A673 (cell line): ENCODE data around the gene PXDN. TPM values are rescaled to one million over a fixed set of nuclear protein-coding genes. Genes with fewer than 3 reads are reported as not detected.
"Not testable (repeated sequence)": the region's sequence is repeated elsewhere in the genome, so short reads cannot be mapped to it uniquely, and the experiment has no call there.

ENCODE experiments used
- BruUV-seq: library from RNA; stranded (reverse); fragments of 400-500 nt; replicated peaks from 2 replicates; lab custom pipeline; 2021; lab: Mats Ljungman, UMichigan
- CTCF ChIA-PET: fragments of 300-600 bp; sonication (Branson Sonifier 250); formaldehyde crosslinking; loops from one replicate; lab custom pipeline; 2022; ENCODE audit warnings: antibody characterized with exemption; lab: Charles Lee
- POLR2A ChIA-PET: fragments of 300-600 bp; sonication (Branson Sonifier 250); formaldehyde crosslinking; loops from one replicate; lab custom pipeline; 2022; ENCODE audit warnings: antibody characterized with exemption; ENCODE audit not compliant: low non-redundant PET; lab: Charles Lee
- DNase-seq: peaks from one replicate; pipeline ENCODE4 v3.0.0-alpha.2; 2015; ENCODE audit warnings: low spot score
- H3K27ac ChIP-seq: fragments of 200-600 bp; sonication (generic); 2 replicates; pipeline ENCODE4 v1.5.1; 2016; ENCODE audit warnings: mixed run types, low read depth, mild to moderate bottlenecking, mixed read lengths, antibody characterized with exemption, low read length; ENCODE audit not compliant: poor library complexity, severe bottlenecking
- H3K27me3 ChIP-seq: fragments of 200-600 bp; sonication (generic); replicated peaks from 2 replicates; pipeline ENCODE4 v1.6.1; 2017; ENCODE audit warnings: mixed run types, low read depth, mild to moderate bottlenecking, mixed read lengths, antibody characterized with exemption, low read length; ENCODE audit not compliant: insufficient read depth, poor library complexity
- H3K36me3 ChIP-seq: fragments of 200-600 bp; sonication (generic); 2 replicates; pipeline ENCODE4 v1.6.1; 2016; ENCODE audit warnings: mixed run types, mild to moderate bottlenecking, mixed read lengths, antibody characterized with exemption, low read length; ENCODE audit not compliant: insufficient read depth, poor library complexity, severe bottlenecking
- H3K4me1 ChIP-seq: fragments of 200-600 bp; sonication (generic); 2 replicates; pipeline ENCODE4 v1.6.1; 2017; ENCODE audit warnings: mixed run types, mild to moderate bottlenecking, mixed read lengths, antibody characterized with exemption, low read length; ENCODE audit not compliant: insufficient read depth, poor library complexity, severe bottlenecking
- H3K4me3 ChIP-seq: fragments of 200-600 bp; sonication (generic); 2 replicates; pipeline ENCODE4 v1.5.1; 2016; ENCODE audit warnings: low read depth, mixed run types, mild to moderate bottlenecking, mixed read lengths, low read length; ENCODE audit not compliant: poor library complexity, severe bottlenecking
- H3K9me3 ChIP-seq: fragments of 200-600 bp; sonication (generic); 2 replicates; pipeline ENCODE4 v1.6.1; 2016; ENCODE audit warnings: mixed run types, low read depth, mild to moderate bottlenecking, mixed read lengths, antibody characterized with exemption, low read length; ENCODE audit not compliant: poor library complexity, severe bottlenecking
- EZH2 ChIP-seq: fragments of 200-600 bp; sonication (generic); IDR thresholded peaks from 2 replicates; pipeline ENCODE4 v1.6.1; 2017; ENCODE audit warnings: borderline replicate concordance, low read depth, mild to moderate bottlenecking, mixed read lengths, antibody characterized with exemption, low read length; ENCODE audit not compliant: poor library complexity, severe bottlenecking
- intact Hi-C: fragments of 100-400 bp; cut with micrococcal nuclease; formaldehyde crosslinking; loops from one replicate; pipeline ENCODE4 v1.10.0; 2022; ENCODE audit not compliant: unreplicated experiment
- total RNA-seq: library from RNA; stranded (reverse); gene quantifications from 2 replicates; pipeline ENCODE4 v1.2.3, GENCODE V29; 2021
- TF ChIP-seq, protein P1 (sequence below): fragments of 300-800, 200-600 bp; sonication (generic); conservative IDR thresholded peaks from 2 replicates; pipeline ENCODE4 v1.5.1; 2017; ENCODE audit warnings: low read depth, mild to moderate bottlenecking, antibody characterized with exemption, low read length, moderate library complexity, mixed read lengths

Gene PXDN
- total RNA-seq, 1 experiment from 2014 or later: 162 TPM

GRCh38 chr2:1718339-1719220, 25.7 kb downstream of the PXDN start:
- H3K27ac ChIP-seq: no peak overlapping the region
- POLR2A ChIA-PET: no interaction called here
- H3K36me3 ChIP-seq: no peaks in the 10 kb centered on the region
- DNase-seq: no peak
- H3K27me3 ChIP-seq: no peaks in the 10 kb centered on the region
- intact Hi-C loops: no loop called here
- no TSS peak for BruUV-seq
- no peak for TF ChIP-seq EZH2
- TF ChIP-seq, protein P1, sequence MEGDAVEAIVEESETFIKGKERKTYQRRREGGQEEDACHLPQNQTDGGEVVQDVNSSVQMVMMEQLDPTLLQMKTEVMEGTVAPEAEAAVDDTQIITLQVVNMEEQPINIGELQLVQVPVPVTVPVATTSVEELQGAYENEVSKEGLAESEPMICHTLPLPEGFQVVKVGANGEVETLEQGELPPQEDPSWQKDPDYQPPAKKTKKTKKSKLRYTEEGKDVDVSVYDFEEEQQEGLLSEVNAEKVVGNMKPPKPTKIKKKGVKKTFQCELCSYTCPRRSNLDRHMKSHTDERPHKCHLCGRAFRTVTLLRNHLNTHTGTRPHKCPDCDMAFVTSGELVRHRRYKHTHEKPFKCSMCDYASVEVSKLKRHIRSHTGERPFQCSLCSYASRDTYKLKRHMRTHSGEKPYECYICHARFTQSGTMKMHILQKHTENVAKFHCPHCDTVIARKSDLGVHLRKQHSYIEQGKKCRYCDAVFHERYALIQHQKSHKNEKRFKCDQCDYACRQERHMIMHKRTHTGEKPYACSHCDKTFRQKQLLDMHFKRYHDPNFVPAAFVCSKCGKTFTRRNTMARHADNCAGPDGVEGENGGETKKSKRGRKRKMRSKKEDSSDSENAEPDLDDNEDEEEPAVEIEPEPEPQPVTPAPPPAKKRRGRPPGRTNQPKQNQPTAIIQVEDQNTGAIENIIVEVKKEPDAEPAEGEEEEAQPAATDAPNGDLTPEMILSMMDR: no peak
- CTCF ChIA-PET: no interaction called here
- no peaks in the 10 kb centered on the region for H3K9me3 ChIP-seq
- no peak overlapping the region for H3K4me3 ChIP-seq
- peaks cover 42% of the 10 kb centered on the region for H3K4me1 ChIP-seq

GRCh38 chr2:1717113-1717512, 27.2 kb downstream of the PXDN start:
- ChIA-PET CTCF (no interaction called here), POLR2A (no interaction called here)
- Histone ChIP-seq H3K27me3 (no peaks in the 10 kb centered on the region), H3K4me3 (no peak overlapping the region), H3K9me3 (no peaks in the 10 kb centered on the region), H3K27ac (peak overlapping the region; percentile 43), H3K36me3 (no peaks in the 10 kb centered on the region), H3K4me1 (peaks cover 51% of the 10 kb centered on the region)
- no TSS peak for BruUV-seq
- intact Hi-C loops: no loop called here
- DNase-seq: no peak
- TF ChIP-seq, protein P1: no peak

- H3K4me3 ChIP-seq: no peak overlapping the region
- CTCF ChIA-PET: no interaction called here
- no peaks in the 10 kb centered on the region for H3K9me3 ChIP-seq
- TF ChIP-seq, protein P1: no peak
- no peak for TF ChIP-seq EZH2
- no peaks in the 10 kb centered on the region for H3K27me3 ChIP-seq
- H3K4me1 ChIP-seq: peaks cover 50% of the 10 kb centered on the region
- intact Hi-C loops: no loop called here
- DNase-seq: no peak
- POLR2A ChIA-PET: no interaction called here
- peak overlapping the region; percentile 43 for H3K27ac ChIP-seq
- no peaks in the 10 kb centered on the region for H3K36me3 ChIP-seq
- BruUV-seq: no TSS peak
Observed at GRCh38 chr2:1716441-1716840, 27.9 kb downstream of the PXDN start.

GRCh38 chr2:1716014-1716305, 28.4 kb downstream of the PXDN start:
- CTCF ChIA-PET, H3K9me3 ChIP-seq, intact Hi-C loops, H3K4me3 ChIP-seq, H3K36me3 ChIP-seq, DNase-seq, BruUV-seq, H3K27me3 ChIP-seq, POLR2A ChIA-PET: not testable (repeated sequence)
- peak overlapping the region; percentile 26 for H3K27ac ChIP-seq
- peaks cover 49% of the 10 kb centered on the region for H3K4me1 ChIP-seq
